ENCODE measurements around the gene PIP4K2C. TPM values are rescaled to one million over a fixed set of nuclear protein-coding genes. Genes with fewer than 3 reads are reported as not detected.
"Not testable (repeated sequence)": the region's sequence is repeated elsewhere in the genome, so short reads cannot be mapped to it uniquely, and the experiment has no call there.

PIP4K2C gene
- total and polyA plus RNA-seq, 3 donors from 2014 or later, result 47.6 to 78.0 (median 54.6) TPM

DNA sequence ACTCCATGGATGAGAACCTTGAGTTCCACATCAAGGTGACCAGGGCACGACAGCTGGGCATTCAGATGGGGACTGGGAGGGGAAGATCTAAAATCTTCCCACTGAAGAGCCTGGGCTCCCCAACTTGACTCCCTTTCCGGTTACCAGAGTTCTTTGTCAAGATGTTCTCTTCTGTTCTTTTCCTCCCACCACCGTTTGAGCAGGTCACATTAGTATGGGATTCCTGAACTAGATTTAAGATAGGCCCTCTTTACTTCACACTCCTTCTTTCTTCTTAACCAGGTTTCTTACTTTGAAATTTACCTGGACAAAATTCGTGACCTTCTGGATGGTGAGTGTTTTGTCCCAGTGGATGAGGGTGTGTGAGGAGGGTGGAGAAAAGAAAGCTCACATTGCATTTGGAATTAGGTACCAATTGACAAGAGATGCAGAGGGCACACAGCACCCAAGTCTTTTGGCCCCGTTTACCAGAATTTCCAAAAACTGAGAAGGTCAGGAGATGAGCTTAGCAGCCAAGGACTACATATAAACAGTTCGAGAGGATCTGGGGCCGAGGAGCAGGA, 26.7 kb upstream of the PIP4K2C start:
- Histone ChIP-seq H3K4me3 (no peak overlapping the region), H3K36me3 (ENCODE audit: low read depth, missing control alignments) (no peaks in the 10 kb centered on the region), H3K4me1 (no peaks in the 10 kb centered on the region), H3K27me3 (no peaks in the 10 kb centered on the region), H3K9me3 (no peaks in the 10 kb centered on the region), H3K27ac (no peak overlapping the region)
- no peak for DNase-seq
- TF ChIP-seq, protein P1, sequence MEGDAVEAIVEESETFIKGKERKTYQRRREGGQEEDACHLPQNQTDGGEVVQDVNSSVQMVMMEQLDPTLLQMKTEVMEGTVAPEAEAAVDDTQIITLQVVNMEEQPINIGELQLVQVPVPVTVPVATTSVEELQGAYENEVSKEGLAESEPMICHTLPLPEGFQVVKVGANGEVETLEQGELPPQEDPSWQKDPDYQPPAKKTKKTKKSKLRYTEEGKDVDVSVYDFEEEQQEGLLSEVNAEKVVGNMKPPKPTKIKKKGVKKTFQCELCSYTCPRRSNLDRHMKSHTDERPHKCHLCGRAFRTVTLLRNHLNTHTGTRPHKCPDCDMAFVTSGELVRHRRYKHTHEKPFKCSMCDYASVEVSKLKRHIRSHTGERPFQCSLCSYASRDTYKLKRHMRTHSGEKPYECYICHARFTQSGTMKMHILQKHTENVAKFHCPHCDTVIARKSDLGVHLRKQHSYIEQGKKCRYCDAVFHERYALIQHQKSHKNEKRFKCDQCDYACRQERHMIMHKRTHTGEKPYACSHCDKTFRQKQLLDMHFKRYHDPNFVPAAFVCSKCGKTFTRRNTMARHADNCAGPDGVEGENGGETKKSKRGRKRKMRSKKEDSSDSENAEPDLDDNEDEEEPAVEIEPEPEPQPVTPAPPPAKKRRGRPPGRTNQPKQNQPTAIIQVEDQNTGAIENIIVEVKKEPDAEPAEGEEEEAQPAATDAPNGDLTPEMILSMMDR (IDR thresholded peaks at IDR 0.05), result no peak
- no peak for TF ChIP-seq POLR2A (IDR thresholded peaks at IDR 0.05)
- WGBS, 2 donors, result 86 to 88% methylated on average over 7 of the region's 7 CpGs
- intact Hi-C loops (cut with DNase I; ENCODE audit: low total_unique reads), result no loop called here

DNA sequence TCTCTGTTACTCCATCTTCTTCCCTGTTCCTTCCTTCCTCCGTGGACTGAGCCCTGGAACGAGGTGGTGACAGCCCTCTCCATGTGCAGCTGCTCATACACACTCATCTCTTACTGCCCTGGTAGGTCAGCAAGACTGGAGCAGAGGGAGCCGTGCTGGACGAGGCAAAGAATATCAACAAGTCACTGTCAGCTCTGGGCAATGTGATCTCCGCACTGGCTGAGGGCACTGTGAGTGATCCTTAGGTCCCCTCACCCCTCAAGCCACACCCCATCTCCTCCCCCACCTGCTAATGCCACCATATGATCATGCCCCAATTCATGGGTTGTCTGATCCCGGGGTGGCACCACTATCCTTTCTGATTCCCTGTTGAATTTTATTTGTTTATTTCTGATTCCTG, 22.2 kb upstream of the PIP4K2C start:
- Histone ChIP-seq H3K27me3 (no peaks in the 10 kb centered on the region), H3K36me3 (ENCODE audit: low read depth, missing control alignments) (no peaks in the 10 kb centered on the region), H3K4me3 (no peak overlapping the region), H3K27ac (no peak overlapping the region), H3K4me1 (no peaks in the 10 kb centered on the region), H3K9me3 (no peaks in the 10 kb centered on the region)
- WGBS, 2 donors, result 81% methylated on average over 6 of the region's 6 CpGs
- intact Hi-C loops (cut with DNase I; ENCODE audit: low total_unique reads), result no loop called here
- no peak for TF ChIP-seq POLR2A (IDR thresholded peaks at IDR 0.05)
- TF ChIP-seq, protein P1 (IDR thresholded peaks at IDR 0.05), result no peak
- DNase-seq, result no peak

DNA sequence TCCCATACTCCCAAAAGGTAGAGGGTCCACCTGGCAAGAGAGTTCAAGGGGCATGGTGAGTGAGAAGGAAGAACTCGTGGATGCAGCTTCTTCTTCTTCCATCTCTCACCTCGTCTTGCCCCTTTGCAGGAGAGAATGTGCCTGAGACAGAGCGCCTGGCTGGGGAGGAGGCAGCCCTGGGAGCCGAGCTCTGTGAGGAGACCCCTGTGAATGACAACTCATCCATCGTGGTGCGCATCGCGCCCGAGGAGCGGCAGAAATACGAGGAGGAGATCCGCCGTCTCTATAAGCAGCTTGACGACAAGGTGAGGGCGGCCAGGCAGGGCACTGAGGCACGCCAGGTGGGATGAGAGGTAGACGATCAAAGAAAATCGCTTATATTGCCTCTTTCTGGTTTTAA, 21.1 kb upstream of the PIP4K2C start:
- TF ChIP-seq POLR2A (IDR thresholded peaks at IDR 0.05), result no peak
- TF ChIP-seq, protein P1 (IDR thresholded peaks at IDR 0.05), result no peak
- no peak overlapping the region for H3K27ac ChIP-seq
- WGBS, 2 donors, result 86 to 90% methylated on average over 18 of the region's 18 CpGs
- no peak overlapping the region for H3K4me3 ChIP-seq
- intact Hi-C loops (cut with DNase I; ENCODE audit: low total_unique reads), result no loop called here
- no peaks in the 10 kb centered on the region for H3K36me3 ChIP-seq (ENCODE audit: low read depth, missing control alignments)
- H3K9me3 ChIP-seq, result no peaks in the 10 kb centered on the region
- DNase-seq, result no peak
- no peaks in the 10 kb centered on the region for H3K27me3 ChIP-seq
- no peaks in the 10 kb centered on the region for H3K4me1 ChIP-seq

DNA sequence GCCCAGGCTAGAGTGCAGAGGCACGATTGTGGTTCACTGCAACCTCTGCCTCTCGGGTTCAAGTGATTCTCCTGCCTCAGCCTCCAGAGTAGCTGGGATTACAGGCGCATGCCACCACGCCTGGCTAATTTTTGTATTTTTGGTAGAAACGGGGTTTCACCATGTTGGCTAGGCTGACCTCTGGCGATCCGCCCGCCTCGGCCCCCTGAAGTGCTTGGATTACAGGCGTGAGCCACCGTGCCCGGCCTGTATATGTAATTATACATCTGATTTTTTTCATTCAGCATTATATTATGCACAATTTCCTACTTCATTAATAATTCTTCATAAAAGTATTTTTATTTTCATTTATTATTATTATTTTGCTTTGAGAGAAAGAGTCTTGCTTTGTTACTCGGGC, 20.6 kb upstream of the PIP4K2C start:
- H3K27ac ChIP-seq; DNase-seq; H3K4me1 ChIP-seq; H3K27me3 ChIP-seq; H3K36me3 ChIP-seq (ENCODE audit: low read depth, missing control alignments); H3K9me3 ChIP-seq; intact Hi-C loops (cut with DNase I; ENCODE audit: low total_unique reads); H3K4me3 ChIP-seq: not testable (repeated sequence)
- 85 to 89% methylated on average over 13 of the region's 13 CpGs for WGBS, 2 donors

DNA sequence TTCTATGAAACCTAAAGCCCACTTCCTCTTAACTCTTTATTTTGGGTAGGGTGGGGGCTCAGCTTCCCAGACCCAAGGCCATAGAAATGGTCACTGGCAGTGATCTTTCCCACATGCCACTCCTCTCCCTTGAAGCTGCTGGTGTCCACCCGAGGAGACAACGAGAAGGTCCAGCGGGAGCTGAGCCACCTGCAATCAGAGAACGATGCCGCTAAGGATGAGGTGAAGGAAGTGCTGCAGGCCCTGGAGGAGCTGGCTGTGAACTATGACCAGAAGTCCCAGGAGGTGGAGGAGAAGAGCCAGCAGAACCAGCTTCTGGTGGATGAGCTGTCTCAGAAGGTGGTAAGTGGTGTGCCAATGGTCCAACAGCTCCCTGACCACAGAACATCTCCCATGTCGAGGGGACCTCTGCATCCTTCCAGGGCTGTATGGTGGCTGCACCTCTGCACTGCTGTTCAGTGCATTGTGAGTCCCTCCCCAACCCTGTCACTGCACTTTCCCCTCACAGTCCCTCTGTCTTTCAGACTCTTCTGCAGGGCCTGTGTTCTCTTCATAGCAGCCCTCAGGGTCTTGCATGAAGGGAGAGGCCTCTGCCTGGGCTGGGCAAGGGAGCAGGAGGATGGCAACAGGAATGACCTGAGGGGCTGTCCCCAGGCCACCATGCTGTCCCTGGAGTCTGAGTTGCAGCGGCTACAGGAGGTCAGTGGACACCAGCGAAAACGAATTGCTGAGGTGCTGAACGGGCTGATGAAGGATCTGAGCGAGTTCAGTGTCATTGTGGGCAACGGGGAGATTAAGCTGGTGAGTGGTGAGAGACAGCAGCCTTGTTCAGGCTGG, 18.8 kb upstream of the PIP4K2C start:
- intact Hi-C loops (cut with DNase I; ENCODE audit: low total_unique reads), result no loop called here
- Histone ChIP-seq H3K36me3 (ENCODE audit: low read depth, missing control alignments) (no peaks in the 10 kb centered on the region), H3K9me3 (no peaks in the 10 kb centered on the region), H3K4me1 (no peaks in the 10 kb centered on the region), H3K4me3 (no peak overlapping the region), H3K27me3 (no peaks in the 10 kb centered on the region), H3K27ac (no peak overlapping the region)
- DNase-seq, result no peak
- WGBS, 2 donors, result 85 to 90% methylated on average over 12 of the region's 12 CpGs
- no peak for TF ChIP-seq POLR2A (IDR thresholded peaks at IDR 0.05)
- TF ChIP-seq, protein P1 (IDR thresholded peaks at IDR 0.05), result no peak
